RWPE1 (cell line): ENCODE measurements around the gene TBC1D5.

Source experiments
- CTCF ChIA-PET: fragments of 350-600 bp; sonication (Branson Sonifier 250); formaldehyde crosslinking; extraction: SDS; loops from one replicate; lab custom pipeline; 2021; lab: Yijun Ruan, JAX
- POLR2A ChIA-PET: fragments of 400-600 bp; formaldehyde crosslinking; extraction: SDS; loops from one replicate; lab custom pipeline; 2020; ENCODE audit warnings: antibody characterized with exemption; ENCODE audit not compliant: low non-redundant PET; lab: Yijun Ruan, JAX
- DNase-seq: peaks from one replicate; pipeline ENCODE4 v3.0.0; 2012; ENCODE audit warnings: low spot score
- H3K27ac ChIP-seq: fragments of 450-650 bp; 2 replicates; pipeline ENCODE4 v1.5.1; 2017
- TF ChIP-seq, protein P1 (sequence below): fragments of 450-650 bp; conservative IDR thresholded peaks from 2 replicates; pipeline ENCODE4 v1.5.1; 2017; ENCODE audit warnings: low read depth, mild to moderate bottlenecking

The TBC1D5 gene

DNA sequence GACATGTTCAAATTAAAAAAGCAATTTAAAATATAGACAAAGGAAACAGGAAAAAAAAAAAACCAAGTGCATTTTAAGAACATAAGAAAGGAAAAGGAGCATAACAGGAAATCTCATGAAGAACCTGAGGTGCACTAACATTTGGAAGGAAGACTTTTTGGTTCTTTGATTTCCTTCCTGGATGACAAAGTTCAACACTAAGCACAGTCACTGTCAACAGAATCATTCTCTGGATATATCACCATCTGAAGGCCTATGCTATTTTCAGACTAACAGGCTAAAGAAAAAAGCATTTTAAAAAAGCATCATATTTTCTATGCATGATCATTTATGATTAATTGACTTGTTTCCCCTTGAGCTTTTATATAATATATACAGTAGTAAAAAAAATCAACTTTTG lies 508.0 kb downstream of the TBC1D5 start:
- H3K27ac ChIP-seq: no peak overlapping the region
- CTCF ChIA-PET: no interaction called here
- no peak for DNase-seq
- TF ChIP-seq, protein P1, sequence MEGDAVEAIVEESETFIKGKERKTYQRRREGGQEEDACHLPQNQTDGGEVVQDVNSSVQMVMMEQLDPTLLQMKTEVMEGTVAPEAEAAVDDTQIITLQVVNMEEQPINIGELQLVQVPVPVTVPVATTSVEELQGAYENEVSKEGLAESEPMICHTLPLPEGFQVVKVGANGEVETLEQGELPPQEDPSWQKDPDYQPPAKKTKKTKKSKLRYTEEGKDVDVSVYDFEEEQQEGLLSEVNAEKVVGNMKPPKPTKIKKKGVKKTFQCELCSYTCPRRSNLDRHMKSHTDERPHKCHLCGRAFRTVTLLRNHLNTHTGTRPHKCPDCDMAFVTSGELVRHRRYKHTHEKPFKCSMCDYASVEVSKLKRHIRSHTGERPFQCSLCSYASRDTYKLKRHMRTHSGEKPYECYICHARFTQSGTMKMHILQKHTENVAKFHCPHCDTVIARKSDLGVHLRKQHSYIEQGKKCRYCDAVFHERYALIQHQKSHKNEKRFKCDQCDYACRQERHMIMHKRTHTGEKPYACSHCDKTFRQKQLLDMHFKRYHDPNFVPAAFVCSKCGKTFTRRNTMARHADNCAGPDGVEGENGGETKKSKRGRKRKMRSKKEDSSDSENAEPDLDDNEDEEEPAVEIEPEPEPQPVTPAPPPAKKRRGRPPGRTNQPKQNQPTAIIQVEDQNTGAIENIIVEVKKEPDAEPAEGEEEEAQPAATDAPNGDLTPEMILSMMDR: no peak
- POLR2A ChIA-PET: no interaction called here

- POLR2A ChIA-PET: no interaction called here
- H3K27ac ChIP-seq: no peak overlapping the region
- TF ChIP-seq, protein P1: peak; percentile 51
- DNase-seq: peak; percentile 36
- CTCF ChIA-PET: no interaction called here
These were observed 509.0 kb downstream of the TBC1D5 start for GRCh38 chr3:17233398-17233800.

- CTCF ChIA-PET: no interaction called here
- DNase-seq: no peak
- POLR2A ChIA-PET: no interaction called here
- H3K27ac ChIP-seq: no peak overlapping the region
- TF ChIP-seq, protein P1: no peak
These were observed 510.0 kb downstream of the TBC1D5 start for GRCh38 chr3:17232442-17232841.

DNA sequence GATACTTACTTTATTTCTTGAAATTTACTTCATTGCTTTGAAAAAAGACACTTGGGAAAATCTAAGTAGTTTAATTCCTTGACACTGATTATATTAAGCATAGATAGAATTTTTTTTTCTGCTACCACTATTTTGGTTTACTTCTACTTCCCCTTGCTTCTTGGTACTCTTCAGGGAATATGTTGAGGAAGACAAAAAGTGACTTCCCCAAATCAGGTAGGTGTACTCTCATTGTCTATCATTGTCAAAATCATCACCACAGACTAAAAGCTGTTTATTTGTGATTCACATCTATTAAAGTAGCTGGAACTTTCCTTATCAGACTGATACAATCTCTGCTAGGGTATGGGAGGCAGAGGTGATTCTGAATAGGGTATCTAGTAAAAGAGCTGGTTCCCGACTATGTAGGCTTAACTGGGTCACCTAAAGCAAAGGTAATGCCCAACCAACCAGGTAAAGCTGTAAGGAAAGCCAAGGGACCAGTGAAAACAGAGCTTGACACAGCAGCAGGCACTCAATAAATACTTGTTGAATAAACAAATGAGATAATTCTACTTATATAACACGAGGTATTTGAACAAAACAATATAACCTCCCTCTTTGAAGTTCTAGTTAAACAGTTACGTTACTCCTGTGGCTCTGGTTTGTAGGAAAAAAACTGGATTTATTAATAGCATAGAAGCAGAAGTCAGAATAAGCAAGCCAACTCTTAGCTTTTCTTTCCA lies 510.7 kb downstream of the TBC1D5 start:
- TF ChIP-seq, protein P1: no peak
- DNase-seq: no peak
- ChIA-PET CTCF (no interaction called here), POLR2A (no interaction called here)
- H3K27ac ChIP-seq: no peak overlapping the region

GRCh38 chr3:17227472-17227871 lies 515.0 kb downstream of the TBC1D5 start:
- no peak for DNase-seq
- TF ChIP-seq, protein P1: no peak
- no peak overlapping the region for H3K27ac ChIP-seq
- ChIA-PET CTCF (interaction anchor here (0.6 kb wide), 1 partner anchor 143 kb away, joined by 3 read pairs; no protein-coding TSS in a partner anchor), POLR2A (no interaction called here)

DNA sequence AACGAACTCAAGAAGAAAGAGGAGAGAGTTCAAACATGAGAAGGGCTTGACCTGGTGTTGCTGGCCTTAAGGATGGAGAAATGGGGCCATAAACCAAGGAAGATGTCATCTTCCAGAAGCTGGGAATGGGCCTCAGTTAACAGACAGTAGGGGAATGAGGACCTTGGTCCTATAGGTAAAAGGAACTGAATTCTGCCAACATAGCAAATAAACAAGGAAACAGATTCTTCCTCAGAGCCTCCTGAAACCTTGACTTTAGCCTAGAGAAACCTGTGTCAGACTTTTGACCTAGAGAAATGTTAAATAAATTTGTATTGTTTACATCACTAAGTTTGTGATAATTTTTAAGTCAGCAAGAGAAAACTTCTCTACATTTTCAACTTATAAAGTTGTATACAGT lies 520.9 kb downstream of the TBC1D5 start:
- no peak overlapping the region for H3K27ac ChIP-seq
- CTCF ChIA-PET: no interaction called here
- DNase-seq: no peak
- POLR2A ChIA-PET: no interaction called here
- TF ChIP-seq, protein P1: no peak
